ENCODE measurements around the gene FKBP2.

The FKBP2 gene

GRCh38 chr11:64240435-64241240 lies at the start of gene FKBP2:
Gene FKBP2 (plus strand): TSS chr11:64241095. CDS start chr11:64242388, 1,293 bp downstream.
- peak; percentile 98 for DNase-seq

GRCh38 chr11:64192434-64192833 lies 48.5 kb upstream of the FKBP2 start:
- DNase-seq, result no peak

GRCh38 chr11:64196626-64197025 lies 44.3 kb upstream of the FKBP2 start:
- DNase-seq, result no peak

GRCh38 chr11:64198511-64198910 lies 42.4 kb upstream of the FKBP2 start:
- DNase-seq, result no peak

- DNase-seq, result no peak
Observed at GRCh38 chr11:64201543-64201942, 39.4 kb upstream of the FKBP2 start.

GRCh38 chr11:64202992-64203391 lies 37.9 kb upstream of the FKBP2 start:
- no peak for DNase-seq

GRCh38 chr11:64203421-64204079 lies 37.3 kb upstream of the FKBP2 start:
- DNase-seq, result no peak

GRCh38 chr11:64204080-64204440 lies 36.8 kb upstream of the FKBP2 start:
- no peak for DNase-seq

- DNase-seq, result peak; percentile 84
Observed at GRCh38 chr11:64204464-64204989, 36.4 kb upstream of the FKBP2 start.

GRCh38 chr11:64206457-64207255 lies 34.2 kb upstream of the FKBP2 start, which contains the start of gene FERMT3:
Gene FERMT3 (plus strand): TSS chr11:64206721. CDS start chr11:64207365, 644 bp downstream.
- DNase-seq, result peak; percentile 84

- peak; percentile 89 for DNase-seq
Observed at GRCh38 chr11:64207256-64208085, 33.4 kb upstream of the FKBP2 start.

GRCh38 chr11:64208086-64208795 lies 32.7 kb upstream of the FKBP2 start:
- DNase-seq, result no peak

- DNase-seq, result no peak
Observed at GRCh38 chr11:64208796-64209562, 31.9 kb upstream of the FKBP2 start.

- no peak for DNase-seq
Observed at GRCh38 chr11:64209563-64209843, 31.4 kb upstream of the FKBP2 start.

GRCh38 chr11:64210301-64211020 lies 30.4 kb upstream of the FKBP2 start:
- DNase-seq, result no peak

- DNase-seq, result no peak
Observed at GRCh38 chr11:64211181-64211872, 29.6 kb upstream of the FKBP2 start.

- DNase-seq, result no peak
Observed at GRCh38 chr11:64216879-64217278, 24.0 kb upstream of the FKBP2 start.

- DNase-seq, result no peak
Observed at GRCh38 chr11:64218628-64219353, 22.1 kb upstream of the FKBP2 start.

- DNase-seq, result no peak
Observed at GRCh38 chr11:64219354-64219684, 21.6 kb upstream of the FKBP2 start.

All from stimulated activated CD8-positive, alpha-beta memory T cell treated with anti-CD3 and anti-CD28 coated beads, Interleukin-4, amount 100 ng/mL, for 48 hours (primary cell).